GM19043 (cell line): ENCODE data around the gene FAF1.

Experiments used
- ATAC-seq: cut with Tn5 transposase; IDR thresholded peaks from one replicate; pipeline ENCODE4 v1.9.1; 2021; ENCODE audit warnings: low read depth; ENCODE audit not compliant: unreplicated experiment

Gene FAF1

GRCh38 chr1:50471967-50472366 is 488.1 kb downstream of the FAF1 start:
- no peak for ATAC-seq

DNA sequence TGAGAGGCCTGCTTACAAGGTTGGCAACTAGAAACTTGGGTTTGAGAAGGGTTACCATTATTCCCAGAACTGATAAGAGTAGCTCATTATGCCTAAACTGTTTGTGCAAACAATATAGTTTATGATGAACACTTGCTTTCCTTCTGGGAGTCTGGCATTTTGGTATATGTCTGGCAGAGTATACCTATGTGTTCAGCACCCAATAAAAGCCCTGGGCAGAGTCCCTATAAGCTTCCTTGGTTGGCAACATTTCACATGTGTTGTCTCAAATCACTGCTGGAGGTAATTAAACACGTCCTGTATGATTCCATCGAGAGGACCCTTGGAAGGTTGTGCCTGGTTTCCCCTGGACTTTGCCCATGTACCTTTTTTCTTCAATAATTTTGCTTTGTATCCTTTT is 497.1 kb downstream of the FAF1 start:
- ATAC-seq, result no peak

DNA sequence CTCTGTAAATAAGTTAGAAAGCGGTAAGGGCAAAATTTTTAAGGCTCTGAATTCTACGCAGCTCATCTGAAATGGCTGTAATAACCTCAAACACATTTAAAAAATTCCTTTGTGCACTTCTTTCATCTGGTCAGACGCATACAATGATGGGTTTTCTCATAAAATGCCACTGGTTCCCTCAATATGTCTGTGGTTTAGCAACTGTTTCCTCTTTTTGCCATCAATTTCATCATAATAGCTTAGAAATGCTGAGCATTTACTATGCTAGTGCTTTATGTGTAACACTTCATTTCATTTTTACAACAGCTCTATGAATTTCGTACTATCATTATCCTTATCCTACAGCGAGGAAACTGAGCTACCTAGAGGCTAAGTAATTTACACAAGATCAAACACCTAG is 501.6 kb downstream of the FAF1 start:
- no peak for ATAC-seq

DNA sequence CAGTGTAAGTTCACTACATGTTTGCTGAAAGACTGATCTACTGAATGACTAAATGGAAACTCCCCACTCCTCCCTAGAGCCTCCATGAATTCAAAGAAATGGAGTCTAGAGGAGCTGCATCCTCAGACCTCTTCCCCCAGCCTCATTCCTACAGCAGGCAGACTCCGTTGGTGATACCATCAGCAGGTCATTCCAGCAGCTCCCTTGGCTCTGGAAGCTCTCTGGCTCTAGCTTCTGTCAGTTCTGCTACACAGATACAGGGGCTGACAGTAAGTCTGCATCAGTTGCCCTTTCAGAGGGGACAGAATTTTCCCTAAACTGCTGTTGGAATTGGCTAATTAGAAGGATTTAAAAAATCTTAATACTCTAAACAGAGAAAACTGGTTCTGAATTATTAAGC is 505.2 kb downstream of the FAF1 start:
- no peak for ATAC-seq

DNA sequence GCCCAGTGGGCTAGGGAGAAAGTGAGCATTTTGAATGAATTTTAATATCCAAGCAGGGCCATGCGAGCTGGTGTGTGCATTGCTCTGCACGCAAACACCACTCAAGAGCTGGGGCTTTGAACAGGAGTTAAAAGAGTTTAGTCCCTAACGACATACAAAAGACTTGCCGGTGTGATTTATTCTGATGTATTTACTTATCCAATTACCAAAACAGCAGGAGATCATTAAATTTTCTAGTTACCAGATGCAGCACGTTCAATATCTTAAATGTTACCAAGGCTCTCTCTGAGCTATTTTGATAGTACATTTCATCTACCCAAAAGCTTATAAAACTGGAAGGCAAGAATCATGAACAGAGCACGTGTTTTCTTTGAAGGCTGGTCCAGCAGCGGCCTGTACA is 506.8 kb downstream of the FAF1 start:
- ATAC-seq, result no peak

DNA sequence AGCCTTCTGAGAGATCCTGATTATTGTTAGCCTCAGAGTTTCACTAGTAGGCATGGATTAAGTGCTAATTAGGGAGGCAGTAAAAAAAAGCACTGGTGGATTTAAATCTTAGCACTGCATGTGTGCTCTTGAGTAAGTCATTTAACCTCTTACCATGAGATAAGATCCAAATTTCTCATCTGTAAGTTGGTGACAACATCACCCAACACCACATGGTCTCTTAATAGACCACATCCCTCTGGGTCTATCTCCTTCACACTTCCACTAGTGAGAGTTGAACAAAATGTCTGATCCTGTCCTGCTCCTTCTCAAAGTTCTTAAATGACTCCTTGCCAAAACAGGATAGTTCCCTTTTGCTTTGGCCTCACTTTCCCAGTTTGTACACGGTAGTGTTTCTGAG is 507.4 kb downstream of the FAF1 start:
- no peak for ATAC-seq

- no peak for ATAC-seq
Measured at GRCh38 chr1:50450861-50451653, 509.0 kb downstream of the FAF1 start.

GRCh38 chr1:50447961-50448360 is 512.1 kb downstream of the FAF1 start:
- ATAC-seq, result no peak

GRCh38 chr1:50441183-50441582 is 518.9 kb downstream of the FAF1 start:
- no peak for ATAC-seq

DNA sequence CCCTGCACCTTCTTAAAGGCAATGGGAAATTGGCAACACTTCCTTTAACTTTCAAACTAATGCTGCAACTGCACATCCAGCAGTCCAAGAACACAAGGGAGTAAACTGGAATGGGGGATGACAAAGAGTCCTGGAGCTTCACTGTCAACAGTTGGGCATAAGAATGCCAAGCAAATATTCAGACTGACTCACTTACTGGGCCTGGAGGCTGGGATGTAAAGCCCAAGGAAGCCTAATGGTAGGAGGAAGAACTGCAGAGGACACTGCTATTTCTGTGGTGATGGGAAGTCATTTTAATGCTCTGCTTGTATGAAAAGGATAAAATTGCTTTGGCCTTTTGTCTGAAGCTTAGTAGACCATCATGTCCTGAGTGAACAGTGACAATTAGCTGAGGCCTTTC is 521.1 kb downstream of the FAF1 start:
- no peak for ATAC-seq

- no peak for ATAC-seq
Measured at GRCh38 chr1:50436489-50436888, 523.6 kb downstream of the FAF1 start.

GRCh38 chr1:50430010-50430405 is 530.1 kb downstream of the FAF1 start:
- ATAC-seq, result no peak

GRCh38 chr1:50427818-50428779 is 532.0 kb downstream of the FAF1 start:
- no peak for ATAC-seq

DNA sequence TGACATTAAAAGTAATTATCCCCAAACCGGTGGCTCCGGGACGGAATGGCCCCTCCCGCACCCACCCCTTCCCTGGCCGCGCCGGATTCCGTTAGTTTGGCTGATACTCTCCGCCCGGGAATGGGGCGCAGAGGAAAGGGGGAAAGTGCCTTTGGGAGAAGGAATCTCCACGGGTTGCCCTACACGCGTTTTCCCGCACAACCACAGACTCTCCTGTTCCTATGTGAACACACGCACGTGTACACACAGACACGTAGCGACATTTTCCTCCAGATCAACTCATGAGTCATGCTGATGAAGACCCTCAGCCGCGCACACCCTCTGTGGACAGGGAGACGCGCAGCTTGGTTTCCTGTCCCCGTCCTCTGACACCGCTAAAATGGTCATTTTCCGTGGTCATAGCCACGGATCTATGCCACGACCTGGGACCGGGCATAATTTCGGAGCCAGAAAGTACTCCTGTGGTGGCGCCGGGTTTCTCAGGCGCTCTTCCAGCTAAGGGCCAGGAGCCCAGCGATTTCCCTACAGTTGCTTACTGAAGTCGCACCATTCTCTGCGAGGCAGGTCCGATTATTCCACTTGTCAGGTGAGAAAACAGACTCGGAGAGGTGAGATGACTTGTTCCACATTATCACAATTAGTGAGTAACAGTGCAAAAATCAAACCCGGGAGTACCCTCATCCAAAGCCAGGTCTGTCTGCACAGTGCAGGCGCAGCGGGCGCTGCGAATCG is 532.8 kb downstream of the FAF1 start:
- no peak for ATAC-seq

- no peak for ATAC-seq
Measured at GRCh38 chr1:50426702-50427085, 533.4 kb downstream of the FAF1 start.

DNA sequence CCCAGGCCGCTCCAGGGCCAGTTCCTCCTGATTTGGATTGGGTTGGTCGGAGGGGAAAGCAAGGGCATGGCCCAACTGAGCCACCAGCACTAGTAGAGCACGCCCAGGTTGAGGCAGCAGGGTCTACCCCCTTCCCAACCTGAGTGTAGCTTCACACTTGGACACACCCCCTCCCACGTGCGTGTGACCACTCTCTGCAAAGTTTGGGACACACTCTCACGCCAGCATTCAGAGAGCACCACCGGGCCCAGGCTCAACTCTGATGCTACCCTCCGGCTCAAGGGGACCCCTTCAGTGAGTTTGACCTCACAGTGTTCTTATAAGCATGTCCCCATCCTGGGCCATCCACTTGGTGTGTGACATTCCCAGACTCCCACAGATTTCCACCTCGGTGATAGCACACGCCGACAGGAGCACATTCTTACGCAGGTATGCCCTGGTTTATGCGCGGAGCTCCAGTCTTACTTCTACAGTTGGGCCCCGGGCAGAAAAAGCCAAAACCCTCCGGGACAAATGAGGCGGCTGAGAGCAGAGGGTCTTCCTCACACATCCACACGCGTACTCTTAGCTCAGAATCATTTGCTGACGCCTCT is 533.9 kb downstream of the FAF1 start:
- no peak for ATAC-seq

DNA sequence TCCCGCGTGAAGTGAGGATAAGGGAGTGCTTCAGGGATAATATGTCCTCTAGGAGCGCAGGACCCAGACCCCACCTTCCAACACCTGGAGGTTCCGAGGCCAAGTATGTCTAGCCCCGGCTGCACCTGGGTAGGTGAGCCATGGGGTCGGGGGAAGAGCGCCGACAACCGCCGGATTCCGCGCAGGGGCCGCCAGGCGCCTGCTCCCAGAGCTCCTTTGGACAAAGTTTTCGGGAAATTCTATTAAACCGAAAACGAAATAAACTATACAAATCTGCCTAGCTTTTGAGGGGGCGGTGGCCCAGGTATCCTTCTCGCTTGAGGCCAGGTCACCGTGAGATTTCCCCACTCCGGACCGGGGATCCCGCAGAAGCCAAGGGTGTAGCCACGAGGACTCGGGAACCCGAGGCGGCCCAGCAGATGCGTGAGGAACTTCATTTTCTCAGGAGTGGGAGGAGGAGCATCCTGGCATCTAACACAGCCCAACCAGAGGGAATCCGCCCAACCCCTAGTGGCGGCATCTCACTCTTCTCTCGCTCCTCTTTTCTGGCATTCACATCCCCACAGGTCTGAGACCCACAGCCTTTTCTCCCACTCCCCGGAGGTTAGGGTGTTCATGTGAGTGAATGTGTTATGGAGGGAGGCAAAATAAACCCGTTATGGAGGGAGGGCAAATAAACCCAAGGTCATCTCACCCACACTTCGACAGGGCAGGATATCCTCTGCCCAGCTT is 534.5 kb downstream of the FAF1 start:
- ATAC-seq, result no peak

GRCh38 chr1:50424884-50425375 is 535.1 kb downstream of the FAF1 start:
- ATAC-seq, result no peak

GRCh38 chr1:50424045-50424883 is 535.8 kb downstream of the FAF1 start:
- ATAC-seq, result no peak
